Measurements from ENCODE around the gene SLC8A2. TPM values are rescaled to one million over a fixed set of nuclear protein-coding genes. Genes with fewer than 3 reads are reported as not detected.

SLC8A2 gene
- total RNA-seq, 1 donor from 2014 or later = 0.59 TPM

DNA sequence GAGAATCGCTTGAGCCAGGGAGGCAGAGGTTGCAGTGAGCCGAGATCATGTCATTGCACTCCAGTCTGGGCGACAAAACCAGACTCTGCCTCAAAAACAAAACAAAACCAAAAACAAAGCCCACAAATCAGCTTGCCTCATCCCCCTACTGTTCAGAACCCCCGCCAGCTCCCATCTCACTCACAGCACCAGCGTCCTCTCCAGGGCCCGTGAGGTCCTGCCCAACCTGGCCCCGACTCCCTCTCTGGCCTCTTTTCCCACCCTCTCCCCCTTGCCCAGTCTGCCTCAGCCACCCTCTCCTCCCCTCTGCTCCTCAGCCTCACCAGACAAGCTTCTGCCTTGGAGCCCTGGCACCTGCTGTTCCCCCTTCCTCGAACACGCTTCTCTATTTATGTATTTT, 3.8 kb downstream of the SLC8A2 start:
- DNase-seq (ENCODE audit: low spot score) = no peak
- intact Hi-C loops (cut with DNase I) = no loop called here

DNA sequence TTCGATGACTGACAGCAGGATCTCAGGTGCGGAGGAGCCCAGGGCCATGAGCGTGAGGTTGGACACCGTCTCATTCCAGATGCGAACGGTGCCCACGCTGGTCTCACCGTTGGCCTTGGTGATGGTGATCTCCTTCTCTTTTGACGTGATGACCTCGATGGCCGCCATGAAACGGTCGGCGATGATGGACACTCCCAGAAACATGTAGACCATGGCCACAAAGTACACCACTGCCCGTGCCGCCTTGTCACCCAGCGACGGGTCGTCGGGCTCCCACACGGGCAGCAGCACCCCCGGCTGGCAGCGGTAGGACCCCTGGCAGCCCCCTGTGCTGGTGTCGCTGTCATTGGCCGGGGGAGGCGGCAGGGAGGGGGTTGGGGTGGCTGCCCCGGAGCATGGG, 5.7 kb downstream of the SLC8A2 start:
- intact Hi-C loops (cut with DNase I) = no loop called here
- no peak for DNase-seq (ENCODE audit: low spot score)

DNA sequence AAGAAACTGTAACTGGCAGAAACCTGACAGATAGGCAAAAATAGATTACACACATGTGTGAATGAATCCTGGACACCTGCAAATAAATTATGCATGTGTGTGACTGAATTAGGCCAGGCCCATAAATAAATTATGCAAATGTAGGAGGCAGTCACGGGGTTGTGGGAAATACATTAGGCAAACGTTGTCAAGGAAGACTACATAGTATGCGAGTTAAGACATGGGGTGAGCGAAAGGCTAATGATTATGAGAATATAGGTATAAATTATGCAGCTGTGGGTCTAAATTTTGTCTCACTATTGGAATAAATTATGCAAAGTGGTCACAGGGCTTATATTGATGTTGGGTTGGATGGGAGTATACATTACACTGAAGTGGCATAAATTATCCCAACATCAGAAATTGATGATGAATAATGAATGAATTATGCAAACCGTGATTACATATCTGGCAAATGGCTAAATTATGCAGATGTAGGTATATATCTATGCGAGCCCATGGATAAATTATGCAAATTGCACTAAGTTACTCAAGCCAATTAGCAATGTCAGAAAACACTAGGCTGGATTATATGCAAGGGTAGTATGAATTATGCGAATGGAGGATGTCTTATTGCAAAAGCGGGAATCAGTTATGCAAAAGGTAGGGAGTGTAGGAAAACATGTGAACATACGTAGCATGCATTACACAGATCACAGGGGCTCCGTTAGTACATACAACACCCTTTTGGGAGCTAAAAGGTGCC, 6.8 kb downstream of the SLC8A2 start:
- intact Hi-C loops (cut with DNase I) = no loop called here
- DNase-seq (ENCODE audit: low spot score) = no peak

DNA sequence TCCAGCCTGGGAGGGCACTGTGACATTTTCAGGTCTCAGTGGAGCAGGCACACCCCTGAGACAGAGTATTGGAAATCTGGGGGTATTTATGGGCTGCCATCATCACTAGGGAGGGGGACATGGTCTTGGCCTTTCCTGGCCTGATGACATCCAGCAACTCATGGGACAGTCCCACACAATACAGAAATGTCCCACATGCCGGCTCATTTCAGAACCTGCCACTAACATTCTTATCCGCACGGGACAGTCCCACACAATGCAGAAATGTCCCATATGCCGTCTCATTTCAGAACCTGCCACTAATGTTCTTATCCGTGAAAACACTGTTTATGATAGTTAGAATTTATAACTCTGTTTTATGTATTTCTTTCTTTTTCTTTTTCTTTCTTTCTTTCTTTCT, 9.8 kb downstream of the SLC8A2 start:
- intact Hi-C loops (cut with DNase I) = no loop called here
- DNase-seq (ENCODE audit: low spot score) = no peak

DNA sequence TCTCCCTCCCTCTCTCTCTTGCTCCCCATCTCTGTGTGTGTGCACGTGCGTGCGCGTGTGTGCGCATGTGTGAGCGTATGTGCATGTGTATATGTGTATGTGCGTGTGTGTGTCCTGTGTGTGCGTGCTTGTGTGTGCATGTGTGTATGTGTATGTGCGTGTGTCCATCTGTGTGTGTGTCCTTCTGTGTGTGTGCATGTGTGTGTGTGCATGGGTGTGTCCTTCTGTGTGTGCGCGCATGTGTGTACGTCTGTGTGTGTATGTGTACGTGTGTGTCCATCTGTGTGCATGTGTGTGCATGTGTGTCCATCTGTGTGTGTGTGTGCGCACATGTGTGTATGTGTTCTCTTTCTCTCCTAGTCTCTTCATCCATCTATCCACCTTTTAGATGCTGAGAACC, 12.2 kb downstream of the SLC8A2 start:
- intact Hi-C loops (cut with DNase I) = no loop called here

DNA sequence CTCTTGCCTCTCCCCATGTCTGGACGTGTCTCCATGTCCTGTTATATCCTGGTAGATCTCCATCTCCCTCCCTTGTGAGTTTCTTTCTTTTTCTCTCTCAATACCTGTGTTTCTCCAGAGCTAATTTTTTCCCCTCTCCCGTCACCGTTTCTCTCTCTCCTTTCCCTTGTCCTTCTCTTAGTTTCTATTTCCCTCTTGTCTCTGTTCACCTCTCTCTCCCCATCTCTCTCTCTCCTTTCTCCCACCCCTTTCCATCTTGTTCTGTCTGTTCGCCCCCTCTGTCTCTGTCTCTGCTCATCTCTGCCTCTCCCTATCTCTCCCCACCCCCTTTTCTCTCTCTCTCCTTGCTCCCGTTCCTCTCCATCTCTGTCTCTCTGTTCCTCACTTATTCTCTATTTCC, 13.0 kb downstream of the SLC8A2 start:
- DNase-seq (ENCODE audit: low spot score) = no peak
- intact Hi-C loops (cut with DNase I) = no loop called here

More for the DNA sequence above, 12.2 kb downstream of the SLC8A2 start:
- DNase-seq (ENCODE audit: low spot score) = no peak

DNA sequence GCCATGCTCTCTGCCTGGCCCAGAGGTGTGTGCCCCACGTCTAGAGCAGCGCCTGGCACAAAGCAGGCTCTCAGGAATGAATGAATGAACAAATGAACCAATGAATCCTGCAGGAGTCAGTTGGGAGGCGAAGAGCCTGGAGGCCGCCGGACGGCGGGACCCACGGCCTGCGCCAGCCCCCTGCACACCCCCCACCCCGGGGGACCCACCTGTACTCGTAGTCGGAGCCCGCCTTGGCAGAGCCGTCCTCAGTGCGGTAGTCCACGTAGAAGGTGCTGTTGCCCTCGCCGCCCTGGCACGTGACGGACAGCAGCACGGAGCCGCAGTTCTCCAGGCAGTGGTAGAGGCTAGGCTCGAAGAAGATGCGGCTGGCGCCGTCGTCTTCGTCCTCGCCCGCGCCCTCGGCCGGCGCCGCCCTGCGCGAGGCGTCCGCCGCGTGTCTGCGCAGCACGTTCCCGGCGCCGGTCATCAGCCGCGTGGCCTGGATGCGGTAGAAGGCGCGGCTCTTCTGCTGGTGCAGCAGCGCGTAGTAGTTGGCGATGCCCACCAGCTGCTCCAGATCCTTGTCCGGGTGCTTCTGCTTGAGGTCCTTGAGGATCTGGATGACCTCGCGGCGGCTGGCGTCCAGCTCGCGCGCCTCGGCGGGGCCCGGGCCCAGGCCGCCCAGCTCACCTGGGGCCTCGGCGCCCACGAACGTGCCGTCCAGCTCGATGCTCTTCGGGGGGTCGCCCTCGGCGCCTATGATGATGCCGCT, 14.8 kb downstream of the SLC8A2 start:
- intact Hi-C loops (cut with DNase I) = no loop called here
- no peak for DNase-seq (ENCODE audit: low spot score)

DNA sequence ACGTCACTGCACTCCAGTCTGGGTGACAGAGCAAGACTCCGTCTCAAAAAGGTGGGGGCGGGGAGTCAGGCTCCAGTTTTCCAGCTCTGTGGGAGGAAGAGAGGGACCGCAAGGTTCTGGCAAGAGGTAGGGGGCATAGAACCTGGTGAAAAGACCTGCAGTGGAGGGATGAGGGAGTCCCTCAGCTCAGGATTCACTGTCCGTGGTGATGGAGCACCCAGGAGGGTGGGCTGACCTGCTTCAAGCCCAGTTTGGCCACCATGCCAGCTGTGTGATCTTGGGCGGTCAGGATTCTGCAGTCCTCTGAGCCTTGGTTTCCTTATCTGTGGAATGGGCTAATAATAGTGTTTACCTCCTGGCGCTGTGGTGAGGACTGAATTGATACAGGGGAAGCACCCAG, 21.2 kb downstream of the SLC8A2 start:
- DNase-seq (ENCODE audit: low spot score) = no peak
- intact Hi-C loops (cut with DNase I) = no loop called here

DNA sequence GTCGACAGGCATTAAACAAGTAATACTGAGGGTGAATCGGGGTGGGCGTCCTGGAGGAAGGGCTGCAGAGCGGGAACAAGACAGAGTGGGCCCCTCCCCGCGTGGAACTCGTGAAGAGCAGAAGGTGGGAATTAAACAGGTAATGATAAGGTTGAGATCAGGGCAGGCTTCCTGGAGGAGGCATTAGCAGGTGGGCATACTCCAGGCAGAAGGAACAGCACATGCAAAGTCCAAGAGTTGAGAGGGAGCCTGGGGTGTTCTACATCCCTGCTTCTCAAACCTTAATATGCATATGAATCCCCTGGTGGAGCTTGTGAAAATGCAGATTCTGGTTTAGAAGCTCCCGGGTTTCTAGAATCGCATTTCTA, 23.3 kb downstream of the SLC8A2 start:
- intact Hi-C loops (cut with DNase I) = no loop called here
- no peak for DNase-seq (ENCODE audit: low spot score)

DNA sequence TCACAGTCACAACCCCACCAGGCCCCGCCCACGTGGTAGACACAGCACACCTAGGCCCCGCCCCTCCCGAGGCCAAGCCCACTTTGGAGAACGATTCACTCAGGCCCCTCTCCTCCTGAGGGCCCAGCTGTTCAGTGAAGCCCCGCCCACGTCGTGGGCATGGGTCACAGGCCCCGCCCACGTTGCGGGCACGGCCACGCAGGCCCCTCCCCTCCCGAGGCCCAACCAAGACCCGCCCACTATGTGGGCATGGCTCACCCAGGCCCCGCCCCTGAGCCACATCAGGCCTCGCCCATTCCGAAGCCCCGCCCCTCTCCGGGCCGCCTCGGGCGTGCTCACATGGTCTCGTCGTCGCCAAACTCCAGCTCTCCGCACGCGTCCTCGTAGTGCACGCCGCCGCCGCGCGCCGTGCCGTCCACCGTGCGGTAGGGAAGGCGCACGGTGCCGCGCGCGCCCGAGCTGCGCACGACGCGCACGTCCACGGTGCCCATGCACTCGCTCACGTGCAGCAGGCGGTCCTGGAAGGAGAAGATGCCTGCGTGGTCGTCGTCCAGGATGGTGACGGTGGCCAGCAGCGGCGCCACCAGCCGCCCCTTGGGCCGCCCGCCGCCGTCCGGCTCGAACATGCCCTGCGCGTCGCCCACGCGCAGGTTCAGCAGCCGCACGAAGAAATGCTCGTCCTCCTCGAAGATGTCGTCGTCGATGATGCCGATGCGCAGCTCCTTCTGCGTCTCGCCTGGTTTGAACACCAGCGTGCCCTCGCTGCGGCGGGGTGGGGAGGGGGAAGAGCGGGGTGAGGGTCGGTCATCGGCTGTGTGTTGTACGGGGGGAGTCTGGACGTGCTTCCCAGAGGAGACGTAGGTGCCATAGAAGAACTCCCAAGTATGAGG, 24.0 kb downstream of the SLC8A2 start:
- intact Hi-C loops (cut with DNase I) = no loop called here

DNA sequence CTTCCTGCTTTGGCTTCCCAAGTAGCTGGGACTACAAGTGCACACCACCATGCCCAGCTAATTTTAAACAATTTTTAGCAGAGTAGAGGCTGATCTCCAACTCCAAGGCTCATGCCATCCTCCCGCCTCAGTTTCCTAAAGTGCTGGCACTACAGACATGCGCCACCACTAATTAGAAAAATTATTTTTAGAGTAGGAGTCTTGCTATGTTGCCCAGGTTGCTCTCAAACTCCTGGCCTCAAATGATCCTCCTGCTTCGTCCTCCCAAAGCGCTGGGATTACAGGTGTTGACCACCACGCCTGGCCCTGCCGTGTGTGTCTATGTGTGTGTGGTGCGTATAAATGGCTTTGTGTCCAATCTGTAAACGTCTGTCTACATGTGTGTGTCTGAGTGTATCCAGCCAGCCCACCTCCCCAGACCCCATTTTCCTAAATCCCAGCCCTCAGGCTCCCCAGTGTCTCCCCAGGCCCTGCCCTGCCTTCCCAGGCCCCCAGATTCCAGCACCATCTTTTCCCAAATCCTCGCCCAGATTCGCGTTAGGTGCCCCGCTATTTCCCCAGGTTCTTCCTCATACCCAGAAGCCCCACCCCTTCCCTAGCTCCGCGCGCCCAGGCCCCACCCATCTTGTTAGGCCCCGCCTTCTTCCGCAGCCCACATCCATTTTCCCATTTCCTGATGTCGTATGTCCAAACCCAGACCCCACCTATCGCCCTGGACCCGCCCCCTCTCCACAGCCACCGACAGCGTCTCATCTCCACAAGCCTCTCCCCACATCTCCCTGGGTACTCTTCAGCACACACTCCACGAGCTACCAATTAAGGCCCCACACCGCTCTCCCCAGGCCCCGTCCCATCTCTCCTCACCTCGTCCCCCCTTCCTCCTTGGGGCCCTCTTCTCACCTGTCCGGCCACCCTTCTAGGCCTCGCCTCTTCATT, 24.9 kb downstream of the SLC8A2 start:
- intact Hi-C loops (cut with DNase I) = no loop called here
- DNase-seq (ENCODE audit: low spot score) = no peak

More for the DNA sequence above, 24.0 kb downstream of the SLC8A2 start:
- DNase-seq (ENCODE audit: low spot score) = no peak

DNA sequence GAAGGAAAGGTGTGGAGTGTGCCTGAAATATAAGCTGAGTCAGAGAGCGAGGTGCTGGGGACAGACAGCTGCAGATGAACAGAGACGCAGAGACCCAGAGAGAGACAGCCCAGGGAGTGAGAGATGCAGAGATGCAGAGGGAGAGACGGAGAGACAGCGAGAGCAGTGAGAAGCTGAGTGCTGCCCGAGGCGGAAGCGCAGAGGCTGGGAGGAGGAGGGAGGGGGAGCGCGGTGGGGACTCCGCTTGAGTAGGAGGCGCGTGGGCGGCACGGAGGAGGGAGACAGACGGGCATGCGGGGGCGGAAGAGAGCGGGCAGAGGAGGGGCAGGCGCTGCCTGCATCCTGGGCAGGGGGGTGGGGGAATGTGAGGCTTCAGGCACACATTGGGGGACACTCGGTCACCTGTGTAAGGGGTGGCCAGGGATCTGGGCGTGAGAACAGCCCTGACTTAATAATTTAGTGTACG, 25.7 kb downstream of the SLC8A2 start:
- intact Hi-C loops (cut with DNase I) = no loop called here

DNA sequence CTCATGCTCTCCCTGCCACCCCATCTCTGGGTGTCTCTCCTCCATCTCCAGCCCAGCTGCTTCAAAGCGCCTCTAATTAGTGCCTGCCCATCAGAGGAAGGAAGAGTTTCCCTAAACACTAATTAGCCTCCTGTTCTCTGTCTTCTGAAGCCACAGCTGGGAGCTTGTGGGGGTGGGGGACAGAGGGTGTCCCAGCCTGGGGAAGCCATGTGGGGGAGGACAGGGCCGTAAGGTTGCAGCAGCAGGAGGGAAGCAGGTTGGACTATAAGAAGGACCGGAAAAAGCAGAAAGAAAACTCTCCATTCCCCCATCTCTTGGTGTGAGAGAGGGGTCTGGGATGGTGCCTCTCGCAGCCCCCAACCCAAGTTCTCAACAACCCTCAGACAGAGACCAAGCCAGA, 26.2 kb downstream of the SLC8A2 start:
- no peak for DNase-seq (ENCODE audit: low spot score)
- intact Hi-C loops (cut with DNase I) = no loop called here

More for the DNA sequence above, 25.7 kb downstream of the SLC8A2 start:
- no peak for DNase-seq (ENCODE audit: low spot score)

DNA sequence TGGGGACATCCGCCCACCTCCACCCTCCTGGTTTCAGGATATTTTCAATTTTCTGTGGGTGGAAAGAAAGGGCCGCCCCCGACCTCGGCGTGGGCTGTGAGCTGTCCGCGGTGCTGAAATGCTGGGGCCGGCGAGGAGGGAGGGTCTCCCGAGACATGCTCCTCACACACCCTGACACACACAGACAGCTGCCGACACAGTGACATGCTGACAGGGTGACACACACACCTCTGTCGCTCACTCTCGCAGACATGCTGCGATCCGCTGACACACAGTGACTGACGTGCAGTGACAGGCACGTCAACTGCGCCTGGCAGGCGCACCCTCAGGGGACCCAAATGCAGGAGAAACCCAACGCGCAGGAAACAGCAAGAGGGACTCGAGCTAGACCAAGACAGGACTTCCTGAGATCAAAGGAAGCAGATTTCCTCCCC, 27.3 kb downstream of the SLC8A2 start:
- no peak for DNase-seq (ENCODE audit: low spot score)
- intact Hi-C loops (cut with DNase I) = no loop called here

DNA sequence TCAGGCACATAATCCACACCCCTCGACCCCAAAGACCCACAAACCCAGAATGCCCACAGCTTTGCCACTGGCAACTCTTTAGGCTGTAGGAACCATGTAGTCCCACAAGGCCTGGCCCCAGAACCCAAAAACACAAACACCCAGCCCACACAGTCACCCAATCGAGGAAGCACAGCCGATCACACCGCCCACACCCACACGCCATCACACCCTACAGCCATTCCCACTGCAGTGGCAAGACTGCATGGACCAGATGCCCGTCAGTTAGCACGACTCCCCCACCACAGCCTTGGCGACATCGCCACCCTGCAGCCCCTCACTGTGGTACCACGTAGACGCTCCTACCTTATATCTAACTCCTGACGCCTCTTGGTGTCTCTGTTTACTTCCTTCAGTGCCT, 28.4 kb downstream of the SLC8A2 start:
- no peak for DNase-seq (ENCODE audit: low spot score)
- intact Hi-C loops (cut with DNase I) = no loop called here

DNA sequence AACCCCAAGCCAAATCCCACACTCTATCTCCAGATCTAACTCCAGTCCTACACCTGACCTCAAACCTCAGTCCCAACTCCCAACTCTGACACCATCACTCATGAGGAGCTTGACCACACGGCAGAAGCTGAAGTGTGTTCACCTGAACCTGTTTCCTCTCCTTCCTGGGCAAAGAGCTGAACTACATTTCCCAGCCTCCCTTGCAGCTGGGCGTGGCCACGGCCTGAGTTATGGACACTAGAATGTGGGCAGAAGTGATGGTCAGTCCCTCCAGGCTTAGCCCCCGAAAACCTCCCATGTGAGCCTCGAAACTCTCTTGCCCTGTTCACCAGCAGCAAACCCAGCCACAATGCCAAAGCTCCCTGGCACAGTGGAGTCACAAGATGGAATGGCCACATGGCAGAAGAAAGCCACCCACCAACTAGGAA, 32.9 kb downstream of the SLC8A2 start:
- DNase-seq (ENCODE audit: low spot score) = no peak
- intact Hi-C loops (cut with DNase I) = no loop called here

DNA sequence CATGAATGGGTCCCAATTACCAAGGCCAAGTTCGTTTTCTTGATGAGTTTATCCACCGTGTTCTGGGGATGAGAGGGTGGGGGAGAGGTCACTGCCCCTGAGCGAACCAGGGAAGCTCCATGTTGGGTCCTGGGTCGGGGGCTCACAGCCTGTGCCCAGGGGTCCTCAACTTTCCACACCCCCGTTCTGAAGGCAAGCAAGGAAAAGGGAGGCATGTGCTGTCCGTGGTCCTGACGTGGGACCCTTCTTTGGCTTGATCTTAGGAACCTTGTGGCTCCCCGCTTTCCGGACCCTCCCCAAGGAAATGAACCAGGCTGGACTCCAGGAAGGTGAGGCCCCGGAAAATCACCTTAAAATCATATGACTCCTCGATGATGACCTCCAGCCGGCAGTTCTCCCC, 34.2 kb downstream of the SLC8A2 start:
- intact Hi-C loops (cut with DNase I) = loop anchor here (2.0 kb wide), 1 partner anchor 79 kb away; no protein-coding TSS in a partner anchor
- no peak for DNase-seq (ENCODE audit: low spot score)

DNA sequence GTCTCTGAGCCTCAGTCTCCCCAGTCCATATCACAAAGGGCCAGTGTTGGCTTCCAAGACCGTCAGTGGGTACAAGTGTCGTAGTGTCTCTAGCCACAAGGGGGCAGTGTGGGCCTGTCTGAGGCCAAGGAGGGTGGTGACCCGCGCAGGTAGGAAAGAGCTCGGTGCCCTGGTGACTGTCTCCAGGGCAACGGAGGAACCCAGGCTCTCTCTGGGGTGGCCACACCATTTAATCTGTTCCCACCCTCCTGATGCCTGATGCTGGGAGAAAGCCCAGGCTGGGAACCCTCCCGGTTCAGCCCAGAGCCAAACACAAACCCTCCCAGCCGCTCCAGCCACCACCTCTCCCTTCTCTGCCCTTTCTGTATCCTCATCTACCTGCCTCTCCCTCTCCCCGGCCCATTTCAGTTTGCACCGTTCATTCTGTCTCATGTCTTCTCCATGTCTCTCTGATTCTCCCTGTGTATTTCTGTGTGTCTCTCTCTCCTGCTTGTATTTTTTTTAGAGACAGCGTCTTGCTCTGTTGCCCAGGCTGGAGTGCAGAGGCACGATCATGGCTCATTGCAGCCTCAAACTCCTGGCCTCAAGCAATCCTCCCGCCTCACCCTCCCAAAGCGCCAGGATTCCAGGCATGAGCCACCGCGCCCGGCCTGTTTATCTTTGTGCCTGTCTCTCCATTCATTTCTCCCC, 34.8 kb downstream of the SLC8A2 start:
- peak; percentile 84 for DNase-seq (ENCODE audit: low spot score)
- intact Hi-C loops (cut with DNase I) = loop anchor here (1.0 to 2.0 kb wide), 2 partner anchors 80 to 261 kb away; no protein-coding TSS in a partner anchor

Data from cardiac septum (tissue), 1 donor.